NCI-H2196 (cell line): Measurements from ENCODE around the gene NPPC.
A peak's percentile ranks its signal among the peaks of the same experiment; 100 is the strongest.
"Not testable (repeated sequence)": the region's sequence is repeated elsewhere in the genome, so short reads cannot be mapped to it uniquely, and the experiment has no call there.

Source experiments
- DNase-seq: peaks from one replicate; lab custom pipeline; 2025; ENCODE audit not compliant: unreplicated experiment; lab: John Stamatoyannopoulos, UW

Gene NPPC, protein sequence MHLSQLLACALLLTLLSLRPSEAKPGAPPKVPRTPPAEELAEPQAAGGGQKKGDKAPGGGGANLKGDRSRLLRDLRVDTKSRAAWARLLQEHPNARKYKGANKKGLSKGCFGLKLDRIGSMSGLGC

DNA sequence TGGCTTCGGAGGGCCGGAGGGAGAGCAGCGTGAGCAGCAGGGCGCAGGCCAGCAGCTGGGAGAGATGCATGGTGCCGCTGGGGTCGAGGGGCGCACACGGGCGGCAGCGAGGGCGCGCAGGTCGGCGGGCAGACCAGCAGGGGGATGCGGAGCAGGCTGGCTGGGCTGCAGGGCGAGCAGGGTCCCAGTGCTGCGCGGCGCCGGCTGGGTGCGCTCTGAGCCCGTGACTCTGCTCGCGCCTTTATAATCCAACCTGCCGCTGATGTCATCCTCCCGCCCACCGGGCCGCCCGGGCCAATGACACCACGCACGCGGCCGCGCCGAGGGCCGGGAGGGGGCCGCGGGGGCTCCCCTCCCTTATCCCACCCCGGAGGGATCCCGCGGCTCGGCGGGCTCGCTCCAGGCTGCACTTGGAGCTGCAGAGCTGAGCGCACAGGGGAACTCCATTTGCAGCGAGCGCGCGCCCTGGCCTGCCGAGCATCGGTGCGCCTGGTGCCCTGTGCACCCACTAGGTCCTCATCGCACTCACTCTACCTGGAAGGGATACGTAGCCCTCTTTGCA is at the start of gene NPPC:
Gene NPPC, minus strand, starts transcription at position 217 of the 562 bp plus-strand sequence. Its CDS starts 147 bp downstream, at position 70.
- DNase-seq = peak; percentile 70

DNA sequence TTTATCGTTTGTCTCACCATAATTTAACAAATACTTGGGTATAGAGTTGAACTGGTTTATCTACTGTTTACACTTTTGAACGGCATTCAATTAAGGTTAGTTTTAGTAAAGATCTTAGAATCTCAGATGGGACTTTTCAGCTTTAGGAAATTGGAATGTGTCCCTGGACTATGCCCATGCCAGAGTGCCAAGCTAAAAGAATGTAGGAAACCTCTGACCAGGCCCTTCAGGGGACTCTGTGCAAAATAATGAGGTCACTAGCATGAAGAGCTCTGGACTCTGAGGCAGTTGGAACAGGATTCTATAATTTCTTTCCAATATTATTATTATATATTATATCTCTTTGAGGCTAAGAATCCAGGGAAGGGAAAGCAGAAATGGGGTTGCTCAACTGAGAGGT is 48.8 kb upstream of the NPPC start:
- no peak for DNase-seq

GRCh38 chr2:231970461-231970860 is 44.3 kb upstream of the NPPC start:
- DNase-seq = no peak

- no peak for DNase-seq
Measured at GRCh38 chr2:231968820-231969219, 42.6 kb upstream of the NPPC start.

GRCh38 chr2:231966886-231967285 is 40.7 kb upstream of the NPPC start:
- no peak for DNase-seq

DNA sequence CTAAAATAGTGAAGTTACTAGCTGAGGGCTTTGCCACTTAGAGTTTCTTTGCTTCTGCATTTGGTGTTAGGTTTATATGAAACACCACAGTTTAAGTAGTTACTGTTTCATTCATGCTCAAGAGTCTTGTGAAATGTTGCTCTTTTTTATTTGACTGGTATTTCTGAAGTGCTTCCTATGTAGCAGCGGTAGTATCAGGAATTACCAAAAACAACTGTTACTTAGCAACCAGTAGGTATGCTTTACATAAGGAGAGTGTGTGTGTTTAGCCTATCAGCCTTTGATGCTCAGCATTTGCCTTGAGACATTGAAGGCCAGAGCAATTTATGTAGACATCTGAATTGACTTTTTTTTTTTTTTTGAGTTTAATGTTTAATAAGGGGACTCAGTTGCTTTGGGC is 38.9 kb upstream of the NPPC start:
- DNase-seq = peak; percentile 7

DNA sequence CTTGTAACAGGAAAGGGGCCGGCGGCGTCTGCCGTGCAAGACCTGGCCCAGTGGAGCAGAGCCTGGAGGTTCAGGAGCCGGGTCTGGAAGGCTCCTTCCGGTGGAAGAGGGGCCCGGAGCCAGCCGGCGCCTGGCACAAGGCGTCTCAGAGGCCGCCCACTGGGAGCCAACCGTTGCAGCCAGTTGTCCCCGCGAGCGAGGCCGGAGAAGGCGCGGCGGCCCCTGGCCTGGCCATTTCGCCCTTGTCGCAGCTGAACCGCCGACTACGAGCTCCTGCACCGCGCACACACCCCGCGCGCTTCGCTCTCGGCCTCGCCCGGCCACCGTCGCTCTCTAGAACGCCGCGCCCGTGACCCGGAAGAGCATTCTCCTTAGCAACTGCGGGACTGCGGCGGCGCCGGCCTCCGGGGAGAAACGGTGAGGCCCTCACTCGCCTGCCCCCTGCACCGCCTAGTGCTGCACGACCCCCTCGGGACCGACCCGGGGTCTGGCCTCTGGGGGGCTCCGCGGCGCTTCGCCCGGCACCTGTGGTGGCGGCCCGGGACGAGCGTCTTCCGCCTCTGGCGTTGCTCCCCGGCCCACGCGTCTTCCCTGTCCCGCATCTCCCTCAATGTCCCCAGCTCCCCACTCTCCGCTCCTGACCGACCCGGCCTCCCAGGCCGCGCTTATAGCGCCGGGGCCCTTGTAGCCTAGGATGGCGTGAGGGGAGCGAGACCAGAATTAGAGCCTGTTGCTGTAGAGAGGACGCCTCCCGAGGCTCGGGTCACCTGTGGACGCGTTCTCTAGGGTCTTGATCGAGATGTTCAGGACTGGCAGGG is 35.4 kb upstream of the NPPC start, which contains the start of gene DIS3L2:
Gene DIS3L2, plus strand, starts transcription at position 365 of the 818 bp plus-strand sequence. CDS start 53,215 bp downstream, outside the sequence.
- peak; percentile 88 for DNase-seq

GRCh38 chr2:231960810-231961348 is 34.7 kb upstream of the NPPC start:
- DNase-seq = no peak

DNA sequence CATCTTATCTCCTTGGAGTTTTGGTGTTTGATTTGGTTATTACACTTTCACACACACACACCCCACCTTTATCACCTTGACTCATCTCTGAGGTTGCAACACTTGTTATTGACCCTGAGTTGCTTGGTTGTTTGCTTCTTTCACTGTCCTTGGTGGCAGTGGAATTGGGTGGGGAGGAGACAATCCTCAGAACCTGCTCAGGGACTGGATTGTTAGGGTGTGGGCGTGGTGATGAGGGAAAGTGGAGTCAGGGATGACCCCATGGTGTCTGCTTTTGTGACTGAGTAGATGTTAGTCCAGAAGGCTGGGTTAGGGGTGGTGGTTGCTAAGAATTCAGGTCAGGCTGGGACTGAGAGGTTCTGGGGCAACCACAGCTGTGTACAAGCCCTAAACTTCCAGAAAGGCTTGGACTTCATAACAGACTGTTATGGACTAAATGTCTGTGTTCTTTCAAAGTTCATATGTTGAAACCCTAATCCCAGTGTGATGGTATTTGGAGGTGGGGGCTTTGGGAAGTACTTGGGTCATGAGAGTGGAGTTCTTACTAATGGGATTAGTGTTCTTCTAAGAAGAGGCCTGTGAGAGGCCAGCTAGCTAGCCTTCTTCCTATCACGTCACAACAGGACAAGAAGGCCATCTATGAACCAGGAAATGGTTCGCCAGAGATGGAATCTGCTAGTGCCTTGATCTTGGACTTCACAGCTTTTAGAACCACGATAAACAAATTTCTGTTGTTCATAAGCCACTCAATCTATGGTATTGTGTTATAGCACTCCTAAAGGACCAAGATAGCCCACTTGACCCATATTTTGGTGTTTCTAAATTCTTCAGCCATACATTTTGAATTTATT is 31.9 kb upstream of the NPPC start:
- no peak for DNase-seq

DNA sequence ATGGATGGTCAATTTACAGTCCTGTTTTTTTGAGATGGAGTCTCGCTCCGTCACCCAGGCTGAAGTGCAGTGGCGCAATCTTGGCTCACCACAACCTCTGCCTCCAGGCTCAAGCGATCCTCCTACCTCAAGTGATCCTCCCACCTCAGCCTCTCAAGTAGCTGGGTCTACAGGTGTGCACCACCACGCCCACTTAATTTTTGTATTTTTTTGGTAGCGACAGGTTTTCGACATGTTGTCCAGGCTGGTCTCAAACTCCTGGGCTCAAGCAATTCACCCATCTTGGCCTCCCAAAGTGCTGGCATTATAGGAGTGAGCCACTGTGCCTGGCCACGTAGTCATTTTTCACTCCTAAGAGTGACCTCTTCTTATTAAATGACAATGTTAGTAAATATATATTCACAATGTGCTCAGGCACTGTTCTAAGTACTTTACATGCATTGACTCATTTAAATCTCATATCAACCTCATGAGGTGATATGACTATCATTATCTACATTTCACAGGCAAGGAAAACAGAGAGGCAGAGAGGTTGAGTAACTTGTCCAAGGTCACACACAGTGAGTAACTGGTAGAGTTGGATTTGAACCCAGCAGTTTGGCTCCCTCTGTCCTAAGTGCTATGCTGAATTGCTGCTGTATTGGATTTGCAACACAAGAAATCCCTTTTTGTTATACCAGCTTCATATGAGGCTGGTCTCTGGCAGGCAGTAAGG is 29.7 kb upstream of the NPPC start:
- no peak for DNase-seq

DNA sequence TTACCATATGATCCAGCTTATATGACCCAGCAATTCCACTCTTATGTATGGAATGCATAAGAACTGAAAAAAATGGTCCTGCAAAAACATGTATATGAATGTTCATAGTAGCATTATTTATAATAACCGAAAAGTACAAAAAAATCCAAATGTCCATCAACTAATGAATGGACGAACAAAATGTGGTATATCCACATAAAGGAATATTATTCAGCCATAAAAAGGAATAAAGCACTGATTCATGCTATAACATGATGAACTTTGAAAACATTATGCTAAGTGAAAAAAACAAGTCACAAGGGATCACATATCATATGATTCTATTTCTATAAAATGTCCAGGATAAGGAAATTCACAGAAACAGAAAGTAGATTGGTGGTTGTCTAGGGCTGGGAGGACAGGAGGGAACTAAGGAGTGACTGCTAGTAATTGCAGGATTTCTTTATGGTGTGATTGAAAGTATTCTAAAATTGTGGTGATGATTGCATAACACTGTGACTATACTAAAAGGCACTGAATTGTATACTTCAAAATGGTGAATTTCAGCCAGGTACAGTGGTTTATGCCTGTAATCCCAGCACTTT is 25.3 kb upstream of the NPPC start:
- no peak for DNase-seq

GRCh38 chr2:231947694-231948093 is 21.5 kb upstream of the NPPC start:
- no peak for DNase-seq

DNA sequence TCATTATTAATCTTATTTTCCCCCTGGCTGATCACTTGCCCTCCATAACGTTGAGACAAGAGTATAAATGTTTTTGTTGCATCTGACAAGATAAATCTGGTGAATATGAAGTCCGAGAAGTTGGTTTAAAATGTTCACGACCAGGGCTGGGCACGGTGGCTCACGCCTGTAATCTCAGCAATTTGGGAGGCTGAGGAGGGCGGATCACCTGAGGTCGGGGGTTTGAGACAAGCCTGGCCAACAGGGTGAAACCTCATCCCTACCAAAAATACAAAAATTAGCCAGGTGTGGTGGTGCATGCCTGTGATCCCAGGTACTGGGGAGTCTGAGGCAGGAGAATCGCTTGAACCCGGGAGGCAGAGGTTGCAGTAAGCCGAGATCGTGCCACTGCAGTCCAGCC is 20.9 kb upstream of the NPPC start:
- DNase-seq = not testable (repeated sequence)

DNA sequence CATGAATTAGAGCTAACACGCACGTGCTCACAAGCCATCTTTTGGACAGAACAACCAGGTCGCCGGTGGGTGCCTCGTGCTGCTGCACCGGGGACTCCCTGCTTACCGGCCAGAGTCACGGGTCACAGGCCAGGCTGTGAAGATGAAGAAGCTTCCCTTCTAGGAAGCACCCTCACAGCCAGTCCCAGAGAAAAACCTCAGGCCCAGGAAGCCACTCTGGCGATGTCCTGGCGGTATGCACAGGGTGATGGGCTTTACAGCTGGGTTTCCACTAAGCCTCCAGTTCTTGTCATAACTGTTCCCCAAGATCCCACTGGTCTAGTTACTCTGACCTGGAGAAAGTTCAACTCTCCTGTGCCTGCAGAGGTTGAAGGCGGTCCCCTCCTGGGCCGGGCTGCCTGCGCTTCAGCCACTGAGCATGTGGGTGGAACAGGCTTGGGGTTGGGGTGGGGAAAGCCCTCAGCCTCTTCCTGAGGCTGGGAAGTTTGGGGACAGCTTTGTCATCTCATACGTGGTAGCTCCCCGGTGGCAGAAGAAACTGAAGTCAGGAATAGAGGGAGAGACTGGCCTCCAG is 20.1 kb upstream of the NPPC start:
- DNase-seq = no peak

- DNase-seq = no peak
Measured at GRCh38 chr2:231942180-231942579, 16.0 kb upstream of the NPPC start.

- no peak for DNase-seq
Measured at GRCh38 chr2:231941673-231942072, 15.5 kb upstream of the NPPC start.

DNA sequence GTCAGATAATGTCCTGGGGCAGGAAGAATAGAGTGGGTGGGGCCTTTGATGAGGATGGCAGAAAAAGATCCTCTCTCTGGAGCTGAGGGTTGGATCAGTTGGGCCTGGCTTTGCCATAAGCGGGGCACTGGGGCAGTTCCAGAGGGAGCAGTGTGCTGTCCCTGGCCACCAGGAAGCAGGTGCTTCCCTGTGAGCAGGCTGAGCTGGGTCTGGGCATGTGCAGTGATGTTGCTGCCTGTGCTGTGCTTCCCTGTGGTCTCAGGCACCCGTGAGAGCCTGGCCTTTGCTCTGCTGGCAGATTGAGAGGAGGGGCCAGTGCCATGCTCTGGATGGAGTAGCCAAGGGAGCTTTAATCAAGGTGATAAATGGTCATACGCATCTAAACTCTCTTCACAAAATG is 14.6 kb upstream of the NPPC start:
- DNase-seq = no peak

DNA sequence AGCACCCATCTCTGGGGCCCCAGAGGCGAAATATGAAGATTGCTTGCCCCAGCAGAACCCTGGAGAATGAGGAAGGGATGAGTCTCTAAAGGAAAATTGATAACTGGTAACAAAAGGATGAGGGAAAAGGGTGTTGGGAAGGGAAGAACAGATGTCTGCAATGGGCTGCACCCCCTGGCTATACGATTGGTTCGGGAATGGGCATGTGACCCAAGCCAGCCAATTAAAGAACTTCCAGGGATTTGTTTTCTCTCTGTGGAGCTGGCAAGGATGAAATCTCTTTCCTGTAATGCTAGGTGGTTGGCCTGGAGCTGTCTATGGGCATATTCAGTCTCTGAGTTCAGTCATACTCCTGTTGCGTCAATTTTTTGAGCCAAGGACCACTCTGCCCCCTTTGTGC is 12.8 kb upstream of the NPPC start:
- no peak for DNase-seq

GRCh38 chr2:231937057-231937456 is 10.9 kb upstream of the NPPC start:
- DNase-seq = no peak

- DNase-seq = no peak
Measured at GRCh38 chr2:231936491-231936890, 10.3 kb upstream of the NPPC start.
